H9 (cell line): ENCODE results near the gene CELA3B. TPM values are rescaled to one million over a fixed set of nuclear protein-coding genes. Genes with fewer than 3 reads are reported as not detected.

Source experiments
- DNase-seq: peaks from one replicate; pipeline ENCODE4 v3.0.0-alpha.2; 2017
- H2AFZ ChIP-seq: one replicate; pipeline ENCODE4 v1.6.1; 2013; ENCODE audit warnings: mild to moderate bottlenecking, low read length, control low read depth, moderate library complexity
- H2AK5ac ChIP-seq: 2 replicates; pipeline ENCODE4 v1.6.1; 2013; ENCODE audit warnings: low read length, control low read depth, mixed read lengths; ENCODE audit not compliant: insufficient read length
- H2BK120ac ChIP-seq: one replicate; pipeline ENCODE4 v1.6.1; 2013; ENCODE audit warnings: low read depth, mild to moderate bottlenecking, low read length, control low read depth, inconsistent platforms; ENCODE audit not compliant: poor library complexity, severe bottlenecking
- H2BK12ac ChIP-seq: 2 replicates; pipeline ENCODE4 v1.6.1; 2013; ENCODE audit warnings: low read length, control low read depth, mixed read lengths, low read depth; ENCODE audit not compliant: insufficient read length
- H2BK15ac ChIP-seq: 2 replicates; pipeline ENCODE4 v1.6.1; 2013; ENCODE audit warnings: low read depth, low read length, control low read depth
- H2BK20ac ChIP-seq: one replicate; pipeline ENCODE4 v1.6.1; 2013; ENCODE audit warnings: low read depth, mild to moderate bottlenecking, low read length, control low read depth, inconsistent platforms; ENCODE audit not compliant: poor library complexity, severe bottlenecking
- H2BK5ac ChIP-seq: 2 replicates; pipeline ENCODE4 v1.6.1; 2013; ENCODE audit warnings: low read length, control low read depth, mixed read lengths; ENCODE audit not compliant: insufficient read length
- H3K14ac ChIP-seq: 2 replicates; pipeline ENCODE4 v1.6.1; 2013; ENCODE audit warnings: low read length, control low read depth; ENCODE audit not compliant: insufficient read depth
- H3K18ac ChIP-seq: 2 replicates; pipeline ENCODE4 v1.6.1; 2013; ENCODE audit warnings: low read depth, mild to moderate bottlenecking, mixed read lengths, low read length, control low read depth; ENCODE audit not compliant: insufficient read length
- H3K23ac ChIP-seq: 2 replicates; pipeline ENCODE4 v1.6.1; 2013; ENCODE audit warnings: low read length, control low read depth, mixed read lengths, low read depth; ENCODE audit not compliant: insufficient read length
- H3K23me2 ChIP-seq: 2 replicates; pipeline ENCODE4 v1.6.1; 2013; ENCODE audit warnings: low read depth, mild to moderate bottlenecking, mixed read lengths, low read length, control low read depth; ENCODE audit not compliant: insufficient read length, poor library complexity, severe bottlenecking
- H3K27ac ChIP-seq: 2 replicates; pipeline ENCODE4 v1.5.1; 2013; ENCODE audit warnings: low read length, control low read depth, mixed read lengths, low read depth; ENCODE audit not compliant: insufficient read length
- H3K27me3 ChIP-seq: 2 replicates; pipeline ENCODE4 v1.6.1; 2013; ENCODE audit warnings: low read length, control low read depth, inconsistent platforms; ENCODE audit not compliant: insufficient read depth
- H3K4ac ChIP-seq: 2 replicates; pipeline ENCODE4 v1.6.1; 2013; ENCODE audit warnings: low read depth, mild to moderate bottlenecking, control low read depth, inconsistent platforms, low read length, moderate library complexity
- H3K4me1 ChIP-seq: 2 replicates; pipeline ENCODE4 v1.6.1; 2013; ENCODE audit warnings: low read length, control low read depth, inconsistent platforms; ENCODE audit not compliant: insufficient read depth
- H3K4me2 ChIP-seq: 2 replicates; pipeline ENCODE4 v1.6.1; 2013; ENCODE audit warnings: low read length, control low read depth, mixed read lengths; ENCODE audit not compliant: insufficient read length, insufficient read depth
- H3K56ac ChIP-seq: 2 replicates; pipeline ENCODE4 v1.6.1; 2013; ENCODE audit warnings: low read depth, mild to moderate bottlenecking, mixed read lengths, low read length, control low read depth; ENCODE audit not compliant: insufficient read length
- H3K79me1 ChIP-seq: 2 replicates; pipeline ENCODE4 v1.6.1; 2013; ENCODE audit warnings: low read depth, mild to moderate bottlenecking, moderate library complexity, low read length, control low read depth, inconsistent platforms; ENCODE audit not compliant: insufficient read depth, poor library complexity, severe bottlenecking
- H3K79me2 ChIP-seq: 2 replicates; pipeline ENCODE4 v1.6.1; 2013; ENCODE audit warnings: low read length, control low read depth, inconsistent platforms; ENCODE audit not compliant: insufficient read depth
- H3K9ac ChIP-seq: 2 replicates; pipeline ENCODE4 v1.6.1; 2013; ENCODE audit warnings: low read length, control low read depth, mixed read lengths; ENCODE audit not compliant: insufficient read length; ENCODE audit errors: extremely low read depth
- H3K9me3 ChIP-seq: one replicate; pipeline ENCODE4 v1.6.1; 2013; ENCODE audit warnings: low read depth, low read length, inconsistent platforms; ENCODE audit not compliant: control insufficient read depth
- H3T11ph ChIP-seq: one replicate; pipeline ENCODE4 v1.6.1; 2013; ENCODE audit warnings: mild to moderate bottlenecking, low read length, control low read depth, inconsistent platforms
- H4K20me1 ChIP-seq: one replicate; pipeline ENCODE4 v1.6.1; 2013; ENCODE audit not compliant: control insufficient read depth, insufficient read length, insufficient read depth
- H4K5ac ChIP-seq: 2 replicates; pipeline ENCODE4 v1.6.1; 2013; ENCODE audit warnings: low read depth, mild to moderate bottlenecking, mixed read lengths, low read length, control low read depth; ENCODE audit not compliant: insufficient read length
- H4K8ac ChIP-seq: replicated peaks from 2 replicates; pipeline ENCODE4 v1.6.1; 2013; ENCODE audit warnings: low read length, control low read depth, mixed read lengths, low read depth; ENCODE audit not compliant: insufficient read length
- H4K91ac ChIP-seq: 2 replicates; pipeline ENCODE4 v1.6.1; 2013; ENCODE audit warnings: low read depth, mild to moderate bottlenecking, moderate library complexity, mixed read lengths, low read length, control low read depth; ENCODE audit not compliant: insufficient read length
- H3K27ac Mint-ChIP-seq, 3 experiments: 2 replicates in 2 of 3; 3 replicates in 1 of 3; pipeline ENCODE4 v1.8.0; 2020 to 2021; ENCODE audit warnings: mixed read lengths in 3 of 3, mild to moderate bottlenecking in 1 of 3, moderate library complexity in 1 of 3
- H3K27me3 Mint-ChIP-seq: 2 replicates; pipeline ENCODE4 v1.8.0; 2021; ENCODE audit warnings: low read depth, mild to moderate bottlenecking, moderate library complexity, mixed read lengths
- H3K36me3 Mint-ChIP-seq, 3 experiments: 2 replicates in 2 of 3; 3 replicates in 1 of 3; pipeline ENCODE4 v1.8.0; 2020 to 2021; ENCODE audit warnings: low read depth in 3 of 3, mixed read lengths in 3 of 3; ENCODE audit not compliant: insufficient read depth in 1 of 3
- H3K4me1 Mint-ChIP-seq, 2 experiments: 2 replicates each; pipeline ENCODE4 v1.8.0; 2020; ENCODE audit warnings: mixed read lengths in 2 of 2
- H3K4me3 Mint-ChIP-seq, 2 experiments: 2 replicates in 1 of 2; 3 replicates in 1 of 2; pipeline ENCODE4 v1.8.0; 2020 to 2021; ENCODE audit warnings: mild to moderate bottlenecking in 2 of 2, mixed read lengths in 2 of 2, moderate library complexity in 1 of 2
- H3K9me3 Mint-ChIP-seq, 2 experiments: 2 replicates in 1 of 2; 3 replicates in 1 of 2; pipeline ENCODE4 v1.8.0; 2020; ENCODE audit warnings: mild to moderate bottlenecking in 2 of 2, mixed read lengths in 2 of 2, moderate library complexity in 1 of 2
- WGBS: extraction: QIAGEN DNeasy Blood & Tissue Kit; methylation state at CpG from one replicate; pipeline ENCODE4 v1.1.7; 2013; ENCODE audit warnings: missing lambda C conversion rate, low lambda C conversion rate, mixed read lengths; ENCODE audit not compliant: insufficient read length; ENCODE audit errors: extremely low coverage; 5-methylcytosine and 5-hydroxymethylcytosine counted together
- total RNA-seq: library from RNA; stranded (reverse); gene quantifications from 2 replicates; pipeline ENCODE4 v1.2.1, GENCODE V29; 2021
- TF ChIP-seq, protein P1 (sequence below): fragments of 200-600 bp; sonication (generic); conservative IDR thresholded peaks from 3 replicates; pipeline ENCODE4 v1.8.0; 2021; ENCODE audit warnings: antibody characterized with exemption, mild to moderate bottlenecking

Gene CELA3B
- total RNA-seq, 1 experiment from 2014 or later = not detected

DNA sequence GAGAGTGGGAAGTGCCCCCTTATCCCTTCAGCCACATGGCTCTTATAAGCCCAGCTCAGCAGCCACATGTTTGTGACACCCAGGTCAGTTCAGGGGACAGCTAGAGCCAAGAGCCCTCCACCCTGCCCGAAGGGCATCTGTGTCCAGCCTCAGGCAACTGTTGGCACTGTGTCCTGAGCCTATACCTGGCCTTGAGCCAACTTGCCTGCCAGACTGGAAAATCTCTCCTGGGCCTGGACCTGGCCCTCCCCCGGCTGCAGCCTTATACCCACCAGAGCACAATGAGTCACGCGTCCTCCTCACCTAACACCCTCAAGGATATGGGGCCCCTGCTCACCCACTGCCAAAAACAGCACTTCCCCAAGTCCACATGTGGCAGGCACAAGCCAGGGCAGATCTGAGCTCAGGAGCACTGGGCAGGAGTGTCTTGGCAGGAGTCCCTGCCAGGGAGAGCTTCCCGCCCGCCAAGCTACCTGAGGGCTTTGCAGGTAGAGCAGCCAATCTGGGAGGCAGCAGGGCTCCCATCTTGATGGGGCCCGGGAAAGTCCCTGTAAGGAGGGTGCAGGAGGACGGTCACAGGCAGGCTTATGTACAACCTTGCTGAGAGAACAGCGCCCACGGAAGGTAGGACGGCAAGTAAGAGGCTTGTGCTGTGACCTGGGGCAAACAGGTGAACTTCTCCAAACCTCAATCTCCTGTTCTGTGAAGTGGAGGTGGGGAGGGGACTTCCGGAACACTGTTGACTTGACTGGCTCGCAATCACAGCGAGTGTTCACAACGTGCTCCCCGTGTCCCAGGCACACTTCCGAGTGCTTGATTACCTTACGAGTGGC is 19.9 kb upstream of the CELA3B start:
- H4K5ac ChIP-seq = no peak overlapping the region
- no peak overlapping the region for H3T11ph ChIP-seq
- Mint-ChIP-seq H3K27ac (peak overlapping the region in 1 of 3 experiments; percentile 34; a peak in 2 of 7 replicates), H3K4me3 (no peak overlapping the region), H3K9me3 (no peaks in the 10 kb centered on the region), H3K36me3 (no peaks in the 10 kb centered on the region), H3K27me3 (no peaks in the 10 kb centered on the region; the same call in 1 of the 2 replicates), H3K4me1 (peaks cover 28 to 30% of the 10 kb centered on the region in 2 experiments)
- no peak overlapping the region for H3K23ac ChIP-seq
- no peaks in the 10 kb centered on the region for H3K79me2 ChIP-seq
- no peak overlapping the region for H2BK20ac ChIP-seq
- no peak overlapping the region for H2BK5ac ChIP-seq
- no peak overlapping the region for H2AK5ac ChIP-seq
- H3K27ac ChIP-seq = no peak overlapping the region
- H3K4ac ChIP-seq = no peak overlapping the region
- H3K27me3 ChIP-seq = no peaks in the 10 kb centered on the region
- H3K14ac ChIP-seq = peak overlapping the region; percentile 18; the same call in 1 of the 2 replicates
- no peak overlapping the region for H3K56ac ChIP-seq
- WGBS = no CpG with 5 or more reads among the region's 18 CpGs
- no peaks in the 10 kb centered on the region for H3K9me3 ChIP-seq
- peaks cover 4% of the 10 kb centered on the region; the same call in 1 of the 2 replicates for H3K4me1 ChIP-seq
- TF ChIP-seq, protein P1, sequence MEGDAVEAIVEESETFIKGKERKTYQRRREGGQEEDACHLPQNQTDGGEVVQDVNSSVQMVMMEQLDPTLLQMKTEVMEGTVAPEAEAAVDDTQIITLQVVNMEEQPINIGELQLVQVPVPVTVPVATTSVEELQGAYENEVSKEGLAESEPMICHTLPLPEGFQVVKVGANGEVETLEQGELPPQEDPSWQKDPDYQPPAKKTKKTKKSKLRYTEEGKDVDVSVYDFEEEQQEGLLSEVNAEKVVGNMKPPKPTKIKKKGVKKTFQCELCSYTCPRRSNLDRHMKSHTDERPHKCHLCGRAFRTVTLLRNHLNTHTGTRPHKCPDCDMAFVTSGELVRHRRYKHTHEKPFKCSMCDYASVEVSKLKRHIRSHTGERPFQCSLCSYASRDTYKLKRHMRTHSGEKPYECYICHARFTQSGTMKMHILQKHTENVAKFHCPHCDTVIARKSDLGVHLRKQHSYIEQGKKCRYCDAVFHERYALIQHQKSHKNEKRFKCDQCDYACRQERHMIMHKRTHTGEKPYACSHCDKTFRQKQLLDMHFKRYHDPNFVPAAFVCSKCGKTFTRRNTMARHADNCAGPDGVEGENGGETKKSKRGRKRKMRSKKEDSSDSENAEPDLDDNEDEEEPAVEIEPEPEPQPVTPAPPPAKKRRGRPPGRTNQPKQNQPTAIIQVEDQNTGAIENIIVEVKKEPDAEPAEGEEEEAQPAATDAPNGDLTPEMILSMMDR = no peak
- H2AFZ ChIP-seq = no peak overlapping the region
- no peaks in the 10 kb centered on the region for H4K20me1 ChIP-seq
- no peak overlapping the region for H2BK120ac ChIP-seq
- H3K4me2 ChIP-seq = no peak overlapping the region
- no peak overlapping the region for H3K9ac ChIP-seq
- no peaks in the 10 kb centered on the region for H3K23me2 ChIP-seq
- no peak overlapping the region for H2BK12ac ChIP-seq
- no peak for DNase-seq
- H3K79me1 ChIP-seq = no peaks in the 10 kb centered on the region
- no peak overlapping the region for H2BK15ac ChIP-seq
- no peak overlapping the region for H4K8ac ChIP-seq
- no peak overlapping the region for H3K18ac ChIP-seq
- H4K91ac ChIP-seq = no peak overlapping the region
